GM12873 (cell line): Measurements from ENCODE around the gene RPL26.

Experiments
- TF ChIP-seq, protein P1 (sequence below): IDR thresholded peaks from 2 replicates; pipeline ENCODE4 v1.5.1; 2012; ENCODE audit warnings: low read depth, mild to moderate bottlenecking, moderate library complexity, low read length, control low read depth; ENCODE audit not compliant: insufficient read depth; ENCODE audit errors: missing control alignments

Gene RPL26

DNA sequence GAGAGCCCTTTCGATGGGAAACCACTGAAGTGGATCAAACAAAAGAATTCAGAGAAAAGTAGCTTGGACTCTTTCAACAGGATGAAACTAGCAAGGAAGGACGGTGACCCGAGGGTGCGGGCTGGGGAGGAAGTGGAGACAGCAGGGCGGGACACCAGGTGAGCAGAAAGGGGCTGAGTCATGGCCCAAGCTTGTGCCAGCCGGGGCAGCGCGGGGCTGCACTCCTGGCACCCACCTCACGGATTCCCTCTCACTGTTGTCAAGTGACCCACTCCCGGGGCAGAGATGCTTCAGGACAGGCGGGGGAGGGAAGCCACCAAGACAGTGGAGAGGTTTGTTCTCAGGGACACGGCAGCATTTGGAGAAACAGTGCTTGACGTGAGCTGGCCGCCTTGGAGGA lies 25.4 kb upstream of the RPL26 start:
- TF ChIP-seq, protein P1, sequence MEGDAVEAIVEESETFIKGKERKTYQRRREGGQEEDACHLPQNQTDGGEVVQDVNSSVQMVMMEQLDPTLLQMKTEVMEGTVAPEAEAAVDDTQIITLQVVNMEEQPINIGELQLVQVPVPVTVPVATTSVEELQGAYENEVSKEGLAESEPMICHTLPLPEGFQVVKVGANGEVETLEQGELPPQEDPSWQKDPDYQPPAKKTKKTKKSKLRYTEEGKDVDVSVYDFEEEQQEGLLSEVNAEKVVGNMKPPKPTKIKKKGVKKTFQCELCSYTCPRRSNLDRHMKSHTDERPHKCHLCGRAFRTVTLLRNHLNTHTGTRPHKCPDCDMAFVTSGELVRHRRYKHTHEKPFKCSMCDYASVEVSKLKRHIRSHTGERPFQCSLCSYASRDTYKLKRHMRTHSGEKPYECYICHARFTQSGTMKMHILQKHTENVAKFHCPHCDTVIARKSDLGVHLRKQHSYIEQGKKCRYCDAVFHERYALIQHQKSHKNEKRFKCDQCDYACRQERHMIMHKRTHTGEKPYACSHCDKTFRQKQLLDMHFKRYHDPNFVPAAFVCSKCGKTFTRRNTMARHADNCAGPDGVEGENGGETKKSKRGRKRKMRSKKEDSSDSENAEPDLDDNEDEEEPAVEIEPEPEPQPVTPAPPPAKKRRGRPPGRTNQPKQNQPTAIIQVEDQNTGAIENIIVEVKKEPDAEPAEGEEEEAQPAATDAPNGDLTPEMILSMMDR, result no peak

DNA sequence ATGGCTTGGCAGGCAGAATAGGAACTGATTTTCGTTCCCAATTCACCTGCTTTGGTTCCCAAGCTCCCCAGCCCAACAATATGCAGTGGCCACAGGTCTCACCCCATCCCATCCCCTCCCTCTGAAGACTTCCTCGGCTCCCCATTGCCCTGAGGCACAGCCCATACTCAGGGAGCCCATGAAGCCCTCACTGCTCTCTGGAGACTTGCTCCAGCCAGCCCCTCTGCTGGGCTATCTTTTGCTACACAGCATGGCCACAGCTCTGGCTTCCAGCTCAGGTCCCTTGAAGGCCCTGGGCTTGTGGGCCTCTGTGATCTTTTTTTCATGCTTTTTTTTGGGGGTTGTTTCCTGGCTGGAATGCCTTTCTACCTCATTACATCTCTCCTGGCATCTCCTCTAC lies 23.2 kb upstream of the RPL26 start:
- TF ChIP-seq, protein P1, result no peak

DNA sequence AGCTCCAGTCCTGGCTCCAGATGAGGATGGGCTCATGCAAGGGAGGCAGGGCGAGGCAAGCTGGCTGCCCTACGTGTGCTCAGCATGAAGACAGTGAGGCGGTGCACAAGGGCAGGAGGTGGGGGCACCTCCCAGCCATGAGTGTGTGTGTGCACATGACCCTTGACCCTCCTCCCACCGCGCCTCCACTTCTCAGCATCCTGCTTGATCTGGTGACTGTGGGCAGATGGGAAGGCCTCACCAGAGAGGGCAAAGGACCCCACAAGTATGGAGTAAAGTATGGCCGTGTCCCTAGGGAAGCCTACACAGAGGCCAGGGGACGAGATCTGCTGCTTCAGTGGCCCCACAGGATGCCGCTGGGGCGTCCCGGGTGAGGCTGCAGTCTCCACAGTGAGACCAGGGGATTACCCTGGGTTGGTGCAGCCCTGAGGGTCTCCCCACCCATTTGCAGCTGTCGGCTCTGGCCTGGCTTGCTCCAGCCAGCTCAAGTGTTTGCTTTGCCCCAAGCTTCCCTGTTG lies 22.6 kb upstream of the RPL26 start:
- TF ChIP-seq, protein P1, result no peak

DNA sequence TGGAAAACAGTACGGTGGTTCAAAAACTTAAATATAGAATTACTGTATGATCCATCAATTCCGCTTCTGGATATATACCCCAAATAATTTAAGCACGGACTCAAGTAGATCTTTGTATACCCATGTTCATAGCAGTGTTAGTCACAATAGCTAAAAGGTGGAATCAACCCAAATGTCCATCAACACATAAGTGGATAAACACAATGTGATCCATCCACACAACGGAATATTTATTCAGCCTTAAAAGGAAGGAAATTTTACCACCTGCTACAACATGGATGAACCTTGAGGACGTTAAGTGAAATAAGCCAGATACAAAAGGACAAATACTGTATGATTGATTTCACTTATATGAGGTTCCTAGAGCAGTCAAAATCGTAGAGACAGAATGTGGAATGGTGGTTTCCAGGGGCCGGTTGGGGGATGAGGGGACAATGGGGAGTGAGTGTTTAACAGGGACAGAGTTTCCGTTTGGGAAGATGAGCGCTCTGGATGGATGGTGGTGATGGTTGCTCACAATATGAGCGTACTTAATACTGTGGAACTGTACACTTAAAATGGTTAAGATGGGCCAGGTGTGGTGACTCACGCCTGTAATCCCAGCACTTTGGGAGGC lies 20.0 kb upstream of the RPL26 start:
- TF ChIP-seq, protein P1, result no peak

DNA sequence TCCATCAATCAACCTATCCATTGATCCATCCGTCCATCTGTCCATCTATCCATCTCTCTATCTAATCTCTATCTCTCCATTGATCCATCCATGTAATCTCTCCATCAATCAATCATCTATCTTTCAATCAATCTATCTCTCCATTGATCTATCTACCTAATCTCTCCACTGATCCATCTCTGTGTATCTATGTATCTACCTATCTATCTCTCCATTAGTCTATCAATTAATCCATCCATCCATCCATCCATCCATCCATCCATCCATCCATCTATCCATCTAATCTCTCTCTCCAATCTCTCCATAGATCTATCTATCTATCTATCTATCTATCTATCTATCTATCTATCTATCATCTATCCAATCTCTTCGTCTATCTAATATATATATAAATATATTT lies 18.1 kb upstream of the RPL26 start:
- TF ChIP-seq, protein P1, result no peak

DNA sequence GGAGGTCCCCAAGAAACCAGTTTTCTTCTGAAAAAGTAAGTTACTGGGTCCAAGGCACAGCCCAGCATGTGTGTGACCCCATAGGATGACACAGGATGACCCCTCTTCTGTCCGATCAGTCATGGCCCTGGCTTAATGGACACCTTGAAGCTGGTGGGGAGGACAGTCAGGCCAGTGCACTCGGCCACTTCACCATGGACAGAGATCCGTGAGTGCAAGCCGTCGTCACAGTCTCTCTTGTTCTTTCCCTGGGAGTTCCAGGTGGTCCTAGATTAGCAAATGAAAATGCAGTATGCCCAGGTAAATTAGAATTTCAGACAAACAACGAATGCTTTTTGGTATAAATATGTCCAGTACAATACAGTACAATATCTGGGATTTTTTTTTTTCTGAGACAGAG lies 16.0 kb upstream of the RPL26 start:
- TF ChIP-seq, protein P1, result no peak

DNA sequence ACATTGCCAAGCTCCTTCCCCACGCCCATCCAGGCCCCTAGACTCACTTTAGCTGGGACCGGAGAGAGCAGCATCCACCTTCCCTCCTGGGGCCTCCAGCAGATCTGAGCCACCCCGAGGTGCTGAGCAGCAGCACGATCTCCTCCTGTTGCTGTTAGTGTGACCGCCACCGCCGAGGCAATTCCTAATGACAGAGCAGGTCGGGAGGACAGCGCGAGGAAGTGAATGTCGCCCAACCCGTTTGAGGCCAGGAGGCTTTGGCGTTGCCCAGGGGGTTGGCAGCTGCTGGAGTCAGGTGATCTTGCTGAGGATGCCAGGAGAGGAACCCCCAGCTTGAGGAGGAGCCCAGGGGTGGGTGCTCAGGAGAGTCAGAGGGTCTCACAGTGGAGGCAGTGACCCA lies 14.6 kb upstream of the RPL26 start, which contains the start of gene RNF222:
Gene RNF222 (minus strand): TSS at position 192 of the 400 bp plus-strand sequence. CDS start 4,366 bp downstream, outside the sequence.
- TF ChIP-seq, protein P1, result no peak
